Spinal cord (tissue), 10 donors: ENCODE results near the gene SELENBP1. TPM values are rescaled to one million over a fixed set of nuclear protein-coding genes. Genes with fewer than 3 reads are reported as not detected.
A peak's percentile ranks its signal among the peaks of the same experiment; 100 is the strongest.
"Not testable (repeated sequence)": the region's sequence is repeated elsewhere in the genome, so short reads cannot be mapped to it uniquely, and the experiment has no call there.

Experiments used
- DNase-seq, 6 donors: peaks; one replicate each; pipeline versions ENCODE4 v3.0.0 to v3.0.0-alpha.2; 2013 to 2015; ENCODE audit warnings: low spot score in 6 of 6, low read depth in 4 of 6
- H3K27ac ChIP-seq: one replicate; pipeline ENCODE4 v1.5.1; 2013; ENCODE audit warnings: low read depth, low read length, control low read depth
- H3K27me3 ChIP-seq: one replicate; pipeline ENCODE4 v1.6.1; 2013; ENCODE audit warnings: low read length; ENCODE audit not compliant: control insufficient read depth, insufficient read depth
- H3K36me3 ChIP-seq: one replicate; pipeline ENCODE4 v1.6.1; 2013; ENCODE audit warnings: low read length; ENCODE audit not compliant: control insufficient read depth, insufficient read depth
- H3K4me1 ChIP-seq: one replicate; pipeline ENCODE4 v1.6.1; 2013; ENCODE audit warnings: low read length; ENCODE audit not compliant: control insufficient read depth, insufficient read depth
- H3K4me3 ChIP-seq: one replicate; pipeline ENCODE4 v1.5.1; 2013; ENCODE audit warnings: low read depth, low read length, control low read depth
- H3K9me3 ChIP-seq: one replicate; pipeline ENCODE4 v1.6.1; 2013; ENCODE audit warnings: low read length; ENCODE audit not compliant: control insufficient read depth, insufficient read depth
- WGBS: methylation state at CpG from one replicate; pipeline ENCODE4 v1.1.5; 2013; ENCODE audit warnings: missing lambda C conversion rate; ENCODE audit not compliant: insufficient coverage; 5-methylcytosine and 5-hydroxymethylcytosine counted together
- polyA plus RNA-seq, 2 donors: library from polyadenylated mRNA; unstranded; fragments of 120-200 nt; gene quantifications; one replicate each; pipeline ENCODE4 v1.2.1, GENCODE V29; 2013; ENCODE audit not compliant: insufficient read length in 2 of 2
- total RNA-seq, 2 donors: library from RNA; depleted of rRNA in 1 of 2; stranded (reverse); fragments of 120-200 nt in 1 of 2; fragments of >200 nt in 1 of 2; gene quantifications; one replicate each; pipeline versions ENCODE4 v1.2.3 to v1.2.4, GENCODE V29; 2013 to 2014
- donor health status: healthy.

Gene SELENBP1
- total and polyA plus RNA-seq, 4 donors, result 13.6 to 147 (median 38.3) TPM

DNA sequence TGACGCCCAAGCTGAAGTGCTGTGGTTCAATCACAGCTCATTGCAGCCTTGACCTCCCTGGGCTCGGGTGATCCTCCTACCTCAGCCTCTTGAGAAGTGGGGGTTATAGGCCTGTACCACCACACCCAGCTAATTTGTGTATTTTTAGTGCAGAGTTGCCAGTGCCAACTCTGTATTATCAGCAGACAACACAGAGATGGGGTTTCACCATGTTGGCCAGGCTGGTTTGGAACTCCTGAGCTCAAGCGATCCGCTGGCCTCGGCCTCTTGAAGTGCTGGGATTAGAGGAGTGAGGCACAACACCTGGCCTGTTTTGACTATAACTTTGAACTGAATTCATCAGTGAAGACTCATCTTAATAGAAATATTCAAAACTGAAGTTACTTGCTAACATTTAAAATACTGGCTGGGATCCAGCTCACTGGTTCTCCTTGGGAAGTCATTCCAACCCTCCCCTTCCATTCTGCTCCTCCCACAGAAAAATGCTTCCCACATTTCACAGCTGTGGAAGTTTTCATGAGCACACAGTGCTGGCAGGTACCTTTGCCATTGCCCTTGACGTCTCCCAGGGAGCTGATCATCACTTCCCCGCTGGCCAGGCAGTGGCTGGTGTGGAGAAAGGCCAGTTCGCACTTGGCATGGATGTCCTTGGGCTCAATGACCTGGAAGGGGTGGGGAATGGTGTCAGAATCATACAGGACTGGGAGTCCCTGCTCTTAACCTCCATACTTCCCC lies 4.7 kb downstream of the SELENBP1 start:
- 95% methylated on average over 4 of the region's 8 CpGs for WGBS
- Histone ChIP-seq H3K36me3 (peaks cover 15% of the 10 kb centered on the region), H3K9me3 (peaks cover 1% of the 10 kb centered on the region), H3K27me3 (no peaks in the 10 kb centered on the region), H3K4me1 (peaks cover 32% of the 10 kb centered on the region), H3K27ac (no peak overlapping the region), H3K4me3 (no peak overlapping the region)
- no peak for DNase-seq

DNA sequence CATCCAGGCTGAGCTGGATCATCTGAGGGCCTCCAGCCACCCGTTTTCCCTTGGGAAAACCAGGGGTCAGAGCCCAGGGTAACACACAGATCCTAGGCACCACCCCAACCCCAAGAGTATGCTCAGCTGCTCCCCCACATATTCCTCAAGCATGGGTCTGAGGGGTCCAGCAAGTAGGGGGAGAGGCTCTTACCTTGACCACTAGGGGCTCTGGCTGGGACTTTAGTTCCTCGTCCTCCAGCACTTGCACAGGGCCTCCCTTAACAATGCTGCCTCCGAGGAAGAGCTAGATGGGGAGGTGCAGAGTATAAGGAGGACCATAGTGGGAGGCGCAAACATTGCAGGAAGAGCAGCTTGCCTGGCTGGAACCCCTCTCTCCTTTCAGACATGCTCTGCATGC lies 7.5 kb downstream of the SELENBP1 start:
- Histone ChIP-seq H3K4me1 (peaks cover 5% of the 10 kb centered on the region), H3K36me3 (peaks cover 15% of the 10 kb centered on the region), H3K27me3 (no peaks in the 10 kb centered on the region), H3K9me3 (peaks cover 6% of the 10 kb centered on the region), H3K4me3 (no peak overlapping the region), H3K27ac (no peak overlapping the region)
- 84% methylated on average over 2 of the region's 4 CpGs for WGBS
- DNase-seq, result no peak

DNA sequence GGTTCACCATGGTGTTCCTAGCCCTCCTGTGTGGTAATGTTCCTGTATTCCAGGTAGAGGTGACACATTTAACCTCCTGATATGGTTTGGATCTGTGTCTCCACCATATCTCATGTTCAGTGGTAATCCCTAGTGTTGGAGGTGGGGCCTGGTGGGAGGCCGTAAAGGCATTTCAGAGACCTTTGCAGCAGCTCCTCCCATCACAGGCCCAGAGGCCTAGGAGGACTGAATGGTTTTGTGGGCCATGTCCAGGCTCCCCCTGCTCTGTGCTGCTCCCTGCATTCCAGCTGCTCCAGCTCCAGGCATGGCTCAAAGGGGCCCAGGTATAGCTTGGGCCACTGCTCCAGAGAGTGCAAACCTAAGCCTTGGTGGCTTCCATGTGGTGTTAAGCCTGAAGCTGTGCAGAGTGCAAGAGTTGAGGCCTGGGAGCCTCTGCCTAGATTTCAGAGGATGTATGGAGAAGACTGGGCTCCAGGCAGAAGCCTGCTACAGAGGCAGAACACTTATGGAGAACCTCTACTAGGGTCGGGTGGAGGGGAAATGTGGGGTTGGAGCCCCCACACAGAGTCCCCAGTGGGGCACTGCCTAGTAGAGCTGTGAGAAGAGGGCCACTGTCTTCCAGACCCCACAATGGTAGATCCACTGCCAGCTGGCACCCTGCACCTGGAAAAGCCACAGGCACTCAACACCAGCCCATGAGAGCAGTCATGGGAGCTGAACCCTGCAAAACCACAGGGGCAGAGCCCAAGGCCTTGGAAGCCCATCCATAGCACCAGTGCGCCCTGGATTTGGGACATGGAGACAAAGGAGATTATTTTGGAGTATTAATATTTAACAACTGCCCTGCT lies 10.0 kb downstream of the SELENBP1 start:
- DNase-seq, result no peak
- Histone ChIP-seq H3K36me3 (peaks cover 5% of the 10 kb centered on the region), H3K27me3 (no peaks in the 10 kb centered on the region), H3K27ac (no peak overlapping the region), H3K4me3 (no peak overlapping the region), H3K9me3 (peaks cover 6% of the 10 kb centered on the region), H3K4me1 (no peaks in the 10 kb centered on the region)
- WGBS, result 92% methylated on average over 2 of the region's 3 CpGs

DNA sequence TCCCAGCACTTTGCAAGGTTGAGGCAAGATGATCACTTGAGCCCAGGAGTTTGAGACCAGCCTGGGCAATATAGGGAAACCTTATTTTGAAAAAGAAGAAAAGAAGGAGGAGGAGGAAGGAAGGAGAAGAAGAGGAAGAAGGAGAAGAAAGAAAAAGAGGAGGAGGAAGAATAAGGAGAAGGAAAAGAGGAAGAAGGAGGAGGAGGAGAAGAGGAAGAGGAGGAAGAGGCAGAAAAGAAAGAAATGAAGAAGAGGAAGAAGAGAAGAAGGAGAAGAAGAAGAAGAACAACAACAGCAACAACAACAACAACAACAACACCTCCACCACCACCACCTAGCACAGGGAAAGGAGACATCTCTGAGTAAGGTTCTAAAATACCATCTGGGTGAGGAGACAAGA lies 10.6 kb downstream of the SELENBP1 start:
- Histone ChIP-seq H3K4me3 (no peak overlapping the region), H3K27ac (no peak overlapping the region), H3K9me3 (peaks cover 6% of the 10 kb centered on the region), H3K36me3 (peaks cover 5% of the 10 kb centered on the region), H3K27me3 (no peaks in the 10 kb centered on the region), H3K4me1 (no peaks in the 10 kb centered on the region)
- DNase-seq, result no peak

DNA sequence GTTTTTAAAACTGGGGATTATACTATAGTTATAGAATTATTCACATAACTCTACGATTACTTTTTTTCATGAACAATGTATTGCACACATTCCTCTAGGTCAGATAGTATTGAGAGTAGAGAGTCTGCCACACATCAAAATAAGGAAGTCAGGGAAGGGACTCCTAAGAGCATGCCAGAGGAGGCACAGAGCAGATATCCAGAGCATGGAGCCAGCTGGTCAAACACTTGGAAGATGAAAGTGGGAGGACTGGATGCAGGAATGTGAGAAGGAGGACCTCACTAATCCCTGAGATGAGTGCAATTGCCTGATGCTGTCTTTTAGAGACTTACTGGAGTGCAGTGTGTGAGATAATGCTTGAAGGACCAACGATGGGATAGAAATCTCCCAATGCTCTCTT lies 15.8 kb downstream of the SELENBP1 start:
- Histone ChIP-seq H3K36me3 (no peaks in the 10 kb centered on the region), H3K27ac (no peak overlapping the region), H3K9me3 (no peaks in the 10 kb centered on the region), H3K4me1 (no peaks in the 10 kb centered on the region), H3K27me3 (no peaks in the 10 kb centered on the region), H3K4me3 (no peak overlapping the region)
- DNase-seq, result no peak
- no CpG with 5 or more reads among the region's 2 CpGs for WGBS

DNA sequence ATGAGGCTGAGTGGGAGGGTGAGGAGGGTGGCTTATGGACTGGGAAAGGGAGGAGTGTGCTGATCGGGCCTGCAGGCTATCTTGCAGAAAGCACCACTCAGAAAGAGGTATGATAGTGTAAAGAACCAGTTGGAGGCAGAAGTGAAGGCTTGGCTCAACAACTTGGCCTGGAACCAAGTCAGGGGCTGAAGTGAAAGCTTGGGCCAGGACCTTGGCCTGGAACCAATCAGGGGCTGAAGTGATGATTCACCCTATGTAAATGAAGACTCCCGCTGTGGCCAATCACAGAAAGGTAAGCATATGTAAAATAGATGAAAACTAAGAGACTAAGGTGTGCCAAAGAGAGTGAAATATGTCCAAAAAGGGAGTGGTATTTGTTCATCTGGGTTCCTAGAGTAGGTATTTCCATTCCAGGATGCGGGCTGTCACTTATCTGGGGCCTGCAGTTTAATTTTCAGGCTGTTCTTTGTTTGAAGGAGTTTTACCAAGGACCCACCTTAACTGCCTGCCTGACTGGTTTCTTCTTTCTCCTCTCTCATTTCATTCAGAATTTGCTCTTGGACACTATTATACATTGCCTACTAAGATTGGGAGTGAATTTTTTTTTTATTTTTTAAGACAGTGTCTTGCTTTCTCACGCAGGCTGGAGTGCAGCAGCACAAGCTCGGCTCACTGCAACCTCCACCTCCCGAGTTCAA lies 20.3 kb downstream of the SELENBP1 start:
- Histone ChIP-seq H3K9me3 (no peaks in the 10 kb centered on the region), H3K4me3 (no peak overlapping the region), H3K27me3 (no peaks in the 10 kb centered on the region), H3K4me1 (peaks cover 4% of the 10 kb centered on the region), H3K27ac (no peak overlapping the region), H3K36me3 (no peaks in the 10 kb centered on the region)
- WGBS, result 94% methylated on average over 4 of the region's 6 CpGs
- no peak for DNase-seq

DNA sequence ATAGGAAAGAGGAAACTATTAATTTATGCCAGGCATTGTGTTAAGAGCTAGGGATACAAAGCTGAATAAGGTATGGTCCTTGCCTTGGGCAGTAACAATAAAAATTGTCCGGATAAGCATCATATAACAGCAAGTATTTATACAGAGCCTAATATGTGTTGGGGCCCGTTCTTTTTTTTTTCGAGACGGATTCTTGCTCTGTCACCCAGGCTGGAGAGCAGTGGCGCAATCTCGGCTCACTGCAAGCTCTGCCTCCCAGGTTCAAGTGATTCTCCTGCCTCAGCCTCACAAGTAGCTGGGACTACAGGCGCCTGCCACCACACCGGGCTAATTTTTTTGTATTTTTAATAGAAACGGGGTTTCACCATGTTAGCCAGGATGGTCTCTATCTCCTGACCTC lies 22.2 kb downstream of the SELENBP1 start:
- not testable (repeated sequence) for H3K4me3 ChIP-seq, H3K9me3 ChIP-seq, H3K27me3 ChIP-seq, H3K27ac ChIP-seq, H3K36me3 ChIP-seq, DNase-seq
- 92% methylated on average over 2 of the region's 9 CpGs for WGBS
- peaks cover 12% of the 10 kb centered on the region for H3K4me1 ChIP-seq

DNA sequence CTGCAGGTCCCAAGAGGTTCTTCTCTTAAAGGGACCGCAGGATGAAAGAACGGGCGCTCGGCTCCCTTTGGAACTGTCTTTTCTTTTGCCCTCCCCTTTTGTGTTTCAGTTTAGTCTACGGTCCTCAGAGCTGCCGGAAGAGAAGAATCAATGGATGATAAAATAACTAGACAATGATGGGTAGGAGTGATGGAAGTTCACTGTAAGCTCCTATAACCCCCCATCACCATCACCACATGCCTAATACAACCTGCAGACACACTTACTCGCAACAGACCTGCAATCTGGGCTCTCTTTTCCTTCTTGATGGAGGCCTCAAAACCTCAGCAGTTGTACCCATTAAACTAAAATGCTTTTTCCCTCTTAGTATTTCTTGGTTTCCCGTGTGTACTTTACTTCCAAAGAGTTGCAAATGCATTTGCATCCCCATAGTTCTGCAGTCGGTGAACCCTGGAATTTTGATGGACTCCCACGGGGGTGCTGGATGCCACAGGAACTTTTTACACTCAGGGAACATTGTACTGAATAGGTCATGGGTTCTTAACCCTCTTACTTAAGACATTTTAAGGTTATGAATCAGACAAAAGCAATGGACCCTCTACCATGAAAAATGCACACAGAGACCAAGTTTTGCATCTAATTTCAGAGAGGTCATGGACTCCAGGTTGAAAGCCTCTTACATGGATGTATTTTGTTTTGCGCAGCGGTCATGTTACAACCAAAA lies 24.8 kb downstream of the SELENBP1 start:
- DNase-seq, result no peak
- no peaks in the 10 kb centered on the region for H3K9me3 ChIP-seq
- peaks cover 17% of the 10 kb centered on the region for H3K36me3 ChIP-seq
- H3K4me1 ChIP-seq, result peaks cover 19% of the 10 kb centered on the region
- peak overlapping the region; percentile 82 for H3K4me3 ChIP-seq
- H3K27me3 ChIP-seq, result no peaks in the 10 kb centered on the region
- H3K27ac ChIP-seq, result peak overlapping the region; percentile 95
- WGBS, result 10% methylated on average over 5 of the region's 12 CpGs

DNA sequence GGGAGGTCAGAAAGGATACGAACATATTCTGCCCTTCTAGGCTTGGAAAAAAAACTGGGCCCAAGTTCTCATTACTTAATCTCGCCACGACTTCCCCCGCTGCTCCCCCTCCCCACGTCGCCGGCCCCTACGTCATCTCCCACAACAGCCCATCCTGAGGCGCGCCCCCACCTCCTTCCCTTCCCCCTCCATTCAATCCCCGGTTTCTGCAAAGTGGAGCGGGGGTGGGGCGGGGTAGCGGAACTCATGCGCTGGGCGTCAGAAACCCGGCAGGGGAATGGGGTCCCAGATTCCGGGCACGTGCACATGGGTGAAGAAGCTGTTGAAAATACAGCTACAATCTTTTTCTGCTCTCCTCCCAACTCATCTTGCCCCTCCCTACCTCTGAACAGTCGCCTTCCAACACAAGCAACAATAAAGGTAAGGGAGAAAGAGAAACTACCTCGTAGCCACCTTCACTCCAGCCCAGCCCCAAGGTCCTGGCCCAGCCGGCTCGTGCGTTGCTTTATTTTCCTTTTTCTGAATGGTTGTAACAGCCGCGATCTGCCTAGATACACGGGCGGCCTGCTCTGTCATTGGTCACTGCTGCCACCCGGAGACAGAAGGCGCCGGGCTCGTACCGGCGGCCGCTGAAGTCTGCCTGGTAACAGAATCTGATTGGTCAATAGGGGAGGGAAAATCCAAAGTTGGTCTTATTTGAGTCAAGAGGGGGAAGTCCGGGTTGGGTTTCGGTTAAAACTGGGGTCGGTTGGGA lies 25.6 kb downstream of the SELENBP1 start, which contains the start of gene RFX5:
Gene RFX5, minus strand, starts transcription at position 484 of the 754 bp plus-strand sequence. CDS start 932 bp downstream, outside the sequence.
- no peaks in the 10 kb centered on the region for H3K9me3 ChIP-seq
- H3K27me3 ChIP-seq, result no peaks in the 10 kb centered on the region
- peak within 1 kb of the TSS; percentile 95 for H3K27ac ChIP-seq
- peaks cover 23% of the 10 kb centered on the region for H3K36me3 ChIP-seq
- WGBS, result under 1% methylated on average over 24 of the region's 38 CpGs
- DNase-seq, result peak; percentile 91 to 99 (median 96)
- peak within 1 kb of the TSS; percentile 82 for H3K4me3 ChIP-seq
- H3K4me1 ChIP-seq, result peaks cover 24% of the 10 kb centered on the region
